Astrocyte of the hippocampus (primary cell): ENCODE results near the gene TACR2.
A peak's percentile ranks its signal among the peaks of the same experiment; 100 is the strongest.
"Not testable (repeated sequence)": the region's sequence is repeated elsewhere in the genome, so short reads cannot be mapped to it uniquely, and the experiment has no call there.

ENCODE experiments used
- DNase-seq: peaks from one replicate; pipeline ENCODE4 v3.0.0; 2011; ENCODE audit warnings: low read depth, low spot score

TACR2 gene

GRCh38 chr10:69451209-69451783 is 34.6 kb upstream of the TACR2 start, which contains the start of gene TSPAN15:
TSPAN15 (plus strand) TSS chr10:69451465; CDS start chr10:69451595, 130 bp downstream.
- peak; percentile 93 for DNase-seq

- not testable (repeated sequence) for DNase-seq
Observed at GRCh38 chr10:69450395-69450794, 33.7 kb upstream of the TACR2 start.

DNA sequence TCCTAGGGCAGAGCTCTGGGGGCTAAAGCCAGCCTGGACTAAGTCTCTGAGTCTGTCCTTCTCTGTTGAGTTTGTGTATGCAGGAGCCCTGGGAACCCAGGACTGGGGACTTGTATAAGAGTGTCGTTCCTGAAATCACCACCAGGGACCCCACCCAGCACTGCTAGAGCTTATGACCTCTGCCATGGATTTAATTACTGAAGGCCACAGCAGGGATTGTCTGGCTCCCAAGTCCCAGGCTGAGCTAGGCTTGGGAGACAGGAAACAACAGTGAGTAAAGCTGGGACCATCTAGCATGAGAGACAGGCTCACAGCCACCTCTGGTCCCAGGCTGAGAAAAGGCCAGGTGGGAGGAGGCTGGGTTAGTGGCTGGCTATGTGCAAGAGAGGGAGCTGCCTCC is 33.1 kb upstream of the TACR2 start:
- DNase-seq = peak; percentile 50

DNA sequence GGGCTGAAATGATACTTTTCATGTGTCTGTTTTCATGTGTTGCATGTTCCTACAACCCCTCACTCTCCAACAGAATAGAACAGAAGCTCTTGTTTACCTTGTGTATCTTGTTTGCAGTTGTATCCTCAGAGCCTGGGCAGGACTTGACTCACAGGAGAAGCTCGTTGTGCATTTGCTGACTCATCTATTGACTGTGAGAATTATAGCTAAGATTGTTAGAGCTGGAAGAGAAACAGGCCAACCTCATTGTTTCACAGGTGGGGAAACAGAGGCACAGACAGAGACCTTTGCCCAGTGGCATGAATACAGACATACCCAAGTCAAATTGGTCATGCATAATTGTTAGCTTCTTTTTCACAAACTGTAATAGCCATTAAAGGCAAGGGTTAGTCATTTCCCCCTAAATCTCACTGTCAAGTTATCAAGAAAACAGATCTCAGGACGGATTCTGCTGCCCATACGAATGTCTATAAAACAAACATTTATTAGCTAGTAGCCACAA is 30.0 kb upstream of the TACR2 start:
- DNase-seq = peak; percentile 82

DNA sequence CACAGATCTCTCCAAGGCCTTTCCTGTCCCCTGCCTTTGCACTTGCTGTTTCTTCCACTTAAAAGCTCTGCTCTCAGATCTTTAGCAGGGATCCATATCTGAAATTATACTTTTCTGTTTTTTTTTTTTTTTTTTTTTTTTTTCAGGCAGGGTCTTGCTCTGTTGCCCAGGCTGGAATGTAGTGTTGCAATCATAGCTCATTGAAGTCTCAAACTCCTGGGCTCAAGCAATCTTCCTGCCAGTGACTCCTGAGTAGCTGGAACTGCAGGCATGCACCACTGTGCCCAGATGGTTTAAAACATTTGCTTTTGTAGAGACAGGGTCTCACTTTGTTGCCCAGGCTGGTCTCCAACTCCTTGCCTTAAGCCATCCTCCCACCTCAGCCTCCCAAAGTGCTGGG is 29.5 kb upstream of the TACR2 start:
- peak; percentile 17 for DNase-seq

DNA sequence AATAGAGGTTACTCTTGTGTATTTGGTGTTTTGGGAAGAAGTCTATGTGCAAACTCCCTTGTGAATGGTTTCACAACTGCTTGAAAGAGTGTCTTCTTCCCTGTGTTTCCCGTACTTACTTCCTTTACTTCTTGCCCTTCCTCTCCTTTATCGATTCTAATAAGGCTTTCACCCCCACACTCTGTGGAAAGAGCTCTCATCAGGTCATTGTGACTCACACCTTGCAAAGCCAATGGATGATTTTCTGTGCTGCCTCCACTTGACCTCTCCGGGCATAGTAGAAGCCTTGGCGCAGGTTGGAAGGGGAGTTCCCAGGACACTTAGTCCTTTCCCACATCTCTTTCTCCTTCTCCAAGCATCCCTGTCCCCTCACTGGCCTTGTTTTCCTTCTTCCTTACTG is 28.3 kb upstream of the TACR2 start:
- DNase-seq = no peak

DNA sequence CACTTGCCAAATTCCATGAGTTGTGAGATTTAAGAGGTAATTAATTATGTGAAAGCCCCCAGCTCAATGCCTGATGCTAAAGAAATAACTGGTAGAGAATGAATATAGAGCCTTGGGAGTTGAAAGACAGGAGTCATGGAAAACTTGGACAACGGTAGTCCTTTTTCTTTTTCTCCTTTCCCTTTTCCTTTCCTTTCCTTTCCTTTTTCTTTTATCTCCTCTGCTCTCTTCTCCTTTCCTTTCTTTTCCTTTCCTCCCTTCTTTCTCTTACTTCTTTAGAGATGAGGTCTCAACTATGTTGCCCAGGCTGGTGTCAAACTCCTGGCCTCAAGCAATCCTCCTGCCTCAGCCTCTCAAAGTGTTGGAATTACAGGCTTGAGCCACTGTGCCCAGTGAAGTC is 26.6 kb upstream of the TACR2 start:
- DNase-seq = no peak

DNA sequence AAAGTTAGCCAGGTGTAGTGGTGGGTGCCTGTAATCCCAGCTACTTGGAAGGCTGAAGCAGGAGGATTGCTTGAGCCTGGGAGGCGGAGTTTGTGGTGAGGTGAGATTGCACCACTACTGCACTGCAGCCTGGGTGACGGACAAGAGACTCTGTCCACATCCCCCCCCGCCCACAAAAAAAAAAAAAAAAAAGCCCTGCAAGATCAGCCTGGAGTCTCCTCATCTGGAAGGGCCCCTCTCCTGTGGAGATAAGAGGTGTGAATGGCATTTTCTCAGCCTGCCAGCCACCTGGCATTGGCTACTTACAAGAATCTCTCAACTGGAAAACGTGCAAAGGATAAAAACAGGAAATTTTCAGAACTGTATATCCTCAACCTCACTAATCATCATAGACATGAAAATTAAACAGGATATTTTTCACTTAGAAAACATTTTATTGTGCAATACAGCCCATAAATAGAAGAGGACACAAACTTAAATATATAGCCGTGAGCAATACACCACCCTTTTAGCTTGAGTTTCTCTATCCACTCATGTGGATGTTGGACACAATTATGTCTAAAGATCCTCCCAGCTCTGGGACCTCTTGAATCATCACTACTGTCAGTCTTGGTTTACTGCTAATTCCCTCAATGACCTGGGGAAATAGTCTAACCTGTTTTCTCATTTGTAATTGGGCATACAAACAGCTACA is 23.2 kb upstream of the TACR2 start:
- peak; percentile 33 for DNase-seq

DNA sequence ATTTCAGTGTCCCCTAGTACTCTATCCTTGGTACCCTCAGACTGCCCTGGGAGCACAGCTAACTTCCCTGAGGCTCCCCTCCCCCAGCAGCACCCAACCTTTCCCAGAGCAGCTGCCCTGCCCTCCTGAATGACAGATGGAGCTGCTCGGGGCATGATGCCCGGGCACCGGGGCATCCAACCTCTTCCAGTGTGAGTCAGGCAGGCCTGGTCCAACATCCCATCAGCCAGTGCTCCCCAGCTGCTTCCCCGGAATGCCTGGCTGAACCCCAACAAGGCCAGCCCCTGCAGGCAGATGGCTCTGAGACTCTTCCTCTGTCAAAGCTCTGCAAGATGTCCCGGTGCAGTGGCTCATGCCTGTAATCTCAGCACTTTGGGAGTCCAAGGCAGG is 22.6 kb upstream of the TACR2 start:
- DNase-seq = no peak

DNA sequence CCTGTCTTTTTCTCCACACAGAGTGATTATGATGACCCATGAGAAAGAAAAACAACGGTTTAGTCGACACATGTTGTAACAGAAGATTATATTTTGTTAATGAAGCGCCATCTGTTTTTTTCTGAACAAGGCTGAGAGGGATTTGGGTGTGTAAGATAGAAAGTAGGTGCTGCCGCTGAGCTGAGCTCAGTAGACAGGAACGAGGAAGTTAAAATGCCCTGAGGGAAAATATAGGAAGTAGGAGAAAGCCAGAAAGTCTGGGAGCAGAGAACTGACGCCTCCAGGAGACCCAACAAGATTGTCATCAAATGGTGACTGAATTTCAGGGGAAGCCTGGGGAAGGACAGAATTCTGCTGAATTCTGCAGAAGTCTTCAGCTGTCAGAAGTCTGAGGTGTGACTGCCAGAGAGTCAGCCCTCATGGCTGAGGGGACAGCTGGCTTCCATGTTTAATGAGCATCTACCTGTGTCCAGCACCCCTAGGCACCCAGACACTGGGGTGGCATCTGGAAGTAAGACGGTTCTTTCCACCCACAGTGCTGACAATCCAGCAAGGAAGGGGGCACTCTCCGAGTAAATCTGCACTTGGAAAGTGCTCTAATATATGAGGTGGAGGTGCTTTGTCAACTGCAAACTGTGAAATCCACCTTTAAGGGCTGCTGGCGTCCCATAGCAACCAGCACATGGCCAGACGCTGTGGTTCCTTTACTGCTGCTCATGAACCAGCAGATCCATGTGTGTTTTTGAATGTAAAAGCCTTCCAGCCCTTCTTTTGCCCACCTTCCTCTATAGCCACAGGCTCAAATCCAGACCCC is 22.0 kb upstream of the TACR2 start:
- DNase-seq = peak; percentile 19

DNA sequence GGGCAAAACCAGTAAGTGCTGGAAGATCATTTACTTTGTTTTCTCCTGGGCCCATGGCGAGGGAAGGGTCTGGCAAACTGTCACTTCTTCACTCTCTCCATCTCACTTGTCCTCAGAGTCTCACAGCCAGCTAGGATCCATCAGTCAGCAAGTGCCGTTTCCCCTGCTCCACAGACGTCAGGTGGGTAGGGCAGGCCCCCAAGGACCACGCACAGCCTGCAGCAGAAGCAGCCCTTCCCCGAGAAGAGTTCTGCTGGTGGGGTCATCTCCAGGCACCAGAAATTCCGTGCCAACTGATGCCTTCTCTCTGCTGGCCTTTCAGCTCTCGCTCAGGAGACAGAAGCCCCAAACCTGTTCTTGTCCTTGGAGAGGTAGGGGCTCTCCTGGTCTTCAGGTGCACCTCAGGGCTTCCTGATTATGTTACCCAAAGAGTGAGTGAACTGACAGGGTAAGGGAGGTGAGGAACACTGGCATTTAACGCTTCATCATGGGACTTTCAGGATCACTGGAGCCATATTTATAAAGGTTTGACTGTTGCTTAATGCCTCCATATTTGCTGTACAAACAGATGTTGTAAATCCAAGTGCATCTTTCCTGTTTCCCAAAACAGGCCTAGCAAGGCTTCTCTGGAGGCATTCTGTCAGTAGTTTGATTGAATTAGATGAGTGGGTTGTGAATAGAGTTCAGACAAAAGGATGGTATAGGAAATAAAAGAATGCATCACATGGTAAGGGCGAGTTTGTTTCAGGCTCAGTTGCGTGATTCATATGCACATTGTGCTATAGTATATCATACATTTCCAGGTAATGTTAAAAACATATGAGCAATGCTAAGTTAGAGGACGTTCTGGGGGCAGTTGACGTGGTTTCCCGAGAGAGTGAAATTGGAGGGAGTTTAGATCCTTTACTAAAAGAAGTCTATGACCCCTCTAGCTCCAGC is 20.9 kb upstream of the TACR2 start:
- DNase-seq = no peak

GRCh38 chr10:69435966-69436520 is 19.3 kb upstream of the TACR2 start:
- no peak for DNase-seq

- no peak for DNase-seq
Observed at GRCh38 chr10:69434926-69435325, 18.2 kb upstream of the TACR2 start.

GRCh38 chr10:69434169-69434568 is 17.5 kb upstream of the TACR2 start:
- no peak for DNase-seq

DNA sequence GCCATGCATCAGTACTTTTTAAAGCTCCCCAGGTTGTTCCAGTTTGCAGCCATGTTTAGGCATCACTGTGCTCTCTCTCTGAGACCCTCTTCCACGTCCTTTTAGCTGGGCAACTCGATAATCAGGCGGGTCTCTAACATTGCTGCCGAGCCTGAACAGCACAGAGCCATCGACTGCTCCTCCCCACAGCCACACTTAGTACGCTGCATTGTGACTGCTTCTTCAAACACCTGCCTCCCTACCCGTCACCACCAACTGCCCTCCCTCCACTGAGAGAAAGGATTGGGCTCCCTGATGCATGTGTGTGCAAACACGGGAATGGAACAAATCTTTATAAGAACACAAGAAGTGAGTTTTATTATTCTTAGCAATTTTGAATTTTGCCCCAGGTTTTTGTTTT is 11.4 kb upstream of the TACR2 start:
- no peak for DNase-seq

- DNase-seq = no peak
Observed at GRCh38 chr10:69426376-69426727, 9.6 kb upstream of the TACR2 start.

DNA sequence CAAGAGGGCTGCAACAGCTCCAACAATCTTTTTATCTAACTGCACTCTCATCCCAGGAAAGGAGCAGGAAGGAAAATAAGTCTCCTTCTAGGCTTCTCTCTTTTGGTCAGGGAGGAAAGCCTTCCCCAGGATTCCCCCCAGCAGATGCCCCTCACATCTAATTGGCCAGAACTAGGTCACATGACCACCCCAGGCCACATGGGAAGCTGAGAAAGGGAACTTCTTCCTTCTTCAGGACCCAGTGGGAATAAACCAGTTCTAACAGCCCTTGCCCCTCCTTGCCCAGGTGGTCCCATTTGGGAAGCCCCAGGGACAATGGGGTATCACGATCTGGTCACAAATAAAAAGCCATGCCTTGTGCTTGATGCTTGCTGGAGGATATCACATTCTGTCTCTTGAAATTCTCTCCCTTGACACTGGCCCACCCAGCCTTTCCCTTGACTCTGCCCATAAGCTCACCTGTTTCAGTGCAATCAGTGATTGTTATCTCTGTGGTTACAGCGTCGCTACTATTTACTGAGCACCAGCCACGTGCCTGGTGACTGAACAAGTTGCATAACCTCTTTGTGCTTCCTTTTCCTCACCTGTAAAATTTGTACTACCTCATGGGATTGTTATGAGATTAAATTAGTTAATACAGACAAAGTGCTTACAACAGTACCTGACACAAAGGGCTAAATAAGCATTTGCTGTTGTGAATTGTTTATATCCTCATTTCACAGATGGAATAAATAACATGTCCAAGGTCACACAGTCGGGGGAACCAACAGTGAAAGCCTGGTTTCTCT is 9.0 kb upstream of the TACR2 start:
- DNase-seq = no peak

DNA sequence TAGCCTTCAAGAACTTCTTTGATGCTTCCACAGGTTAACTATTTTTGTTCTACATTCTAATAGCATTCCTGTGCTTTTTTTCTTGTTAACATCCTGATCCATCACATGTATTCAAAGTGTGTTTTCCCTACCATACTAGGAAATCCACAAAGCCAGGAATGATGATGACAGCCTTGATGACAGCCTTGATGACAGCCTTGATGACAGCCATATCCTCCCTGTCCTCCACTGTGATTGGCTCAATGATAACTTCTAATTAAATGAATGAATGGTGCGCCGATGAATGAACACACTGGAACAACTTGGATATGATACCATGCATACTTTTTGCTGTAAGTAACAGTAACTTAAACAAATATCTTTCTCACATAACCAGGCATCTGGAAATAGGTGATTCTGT is 8.3 kb upstream of the TACR2 start:
- DNase-seq = no peak

DNA sequence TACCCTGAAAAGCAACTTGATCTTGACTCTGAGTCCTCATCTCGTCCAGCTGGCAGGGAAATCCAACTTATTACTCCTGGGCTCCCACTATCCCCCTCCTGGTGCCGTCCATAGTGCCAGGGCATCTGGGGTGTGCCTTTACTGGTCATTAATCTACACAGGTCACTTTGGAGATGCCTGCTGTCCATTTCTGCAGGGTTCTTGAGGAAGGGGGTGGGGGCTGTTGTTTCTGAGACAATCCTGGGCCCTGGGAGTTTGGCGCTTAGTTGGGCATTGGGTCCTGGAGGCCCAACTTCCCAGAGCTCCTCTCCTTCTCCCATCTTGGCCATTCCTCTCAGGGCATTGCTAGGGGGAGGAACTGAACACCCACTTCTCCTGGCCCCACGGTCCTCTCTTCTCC is 6.0 kb upstream of the TACR2 start:
- DNase-seq = no peak

DNA sequence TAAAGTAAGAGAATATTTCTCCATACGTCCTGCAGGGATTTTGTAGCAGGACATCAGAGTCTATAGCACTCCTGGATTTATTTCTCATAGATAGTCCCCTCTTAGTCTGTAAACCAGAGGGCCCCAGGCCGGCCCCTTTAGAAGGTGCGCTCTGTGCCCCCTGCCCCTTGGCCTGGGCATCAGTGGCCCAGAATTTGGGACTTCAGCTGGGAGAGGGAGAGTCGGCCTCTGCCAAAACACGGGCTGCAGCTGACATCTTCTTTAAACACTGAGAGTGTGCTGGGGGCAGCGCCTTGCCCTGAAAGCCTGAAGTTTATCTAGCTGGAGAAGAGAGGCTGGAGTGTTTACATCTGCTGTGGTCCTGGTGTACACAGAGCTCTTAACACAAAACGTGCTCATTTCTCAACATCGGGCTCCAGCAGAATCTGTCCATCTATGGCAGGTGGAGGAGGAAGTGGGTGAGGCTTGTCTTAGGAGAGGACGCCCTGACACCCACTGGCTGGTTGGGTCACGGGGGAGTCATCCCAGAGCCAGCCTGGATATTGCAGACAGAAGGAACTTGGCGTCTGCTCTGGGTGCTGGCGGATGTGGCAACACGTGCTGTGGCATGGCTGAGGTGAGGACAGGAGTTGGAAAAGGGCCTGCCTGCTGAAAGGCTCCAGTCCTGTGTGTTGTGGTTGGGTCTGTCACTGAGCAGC is 5.0 kb upstream of the TACR2 start:
- no peak for DNase-seq
